Astrocyte (in vitro differentiated cells and primary cell): Measurements from ENCODE around the gene LIPG. TPM values are rescaled to one million over a fixed set of nuclear protein-coding genes. Genes with fewer than 3 reads are reported as not detected.

ENCODE experiments used
- DNase-seq: peaks from one replicate; pipeline ENCODE4 v3.0.0-alpha.2; 2010; ENCODE audit warnings: low read depth
- FAIRE-seq: peaks from 2 replicates; lab custom pipeline; 2011; peaks lifted over from hg19 to GRCh38; lab: Jason Lieb, UNC
- H2AFZ ChIP-seq: 2 replicates; pipeline ENCODE4 v1.6.0; 2012; ENCODE audit warnings: low read depth, low read length, inconsistent platforms
- H3K27ac ChIP-seq: 2 replicates; pipeline ENCODE4 v1.5.1; 2011; ENCODE audit warnings: low read depth, low read length, inconsistent platforms
- H3K27me3 ChIP-seq: 2 replicates; pipeline ENCODE4 v1.6.0; 2011; ENCODE audit warnings: low read length, inconsistent platforms; ENCODE audit not compliant: insufficient read depth
- H3K36me3 ChIP-seq: 2 replicates; pipeline ENCODE4 v1.5.1; 2011; ENCODE audit warnings: low read length, inconsistent platforms; ENCODE audit not compliant: insufficient read depth
- H3K4me1 ChIP-seq: 2 replicates; pipeline ENCODE4 v1.5.1; 2011; ENCODE audit warnings: low read length, inconsistent platforms; ENCODE audit not compliant: insufficient read depth
- H3K4me2 ChIP-seq: 2 replicates; pipeline ENCODE4 v1.6.0; 2012; ENCODE audit warnings: low read length, inconsistent platforms
- H3K4me3 ChIP-seq: 2 replicates; pipeline ENCODE4 v1.5.1; 2011; ENCODE audit warnings: low read depth, mild to moderate bottlenecking, low read length, inconsistent platforms; ENCODE audit not compliant: insufficient read depth
- H3K79me2 ChIP-seq: 2 replicates; pipeline ENCODE4 v1.6.0; 2012; ENCODE audit warnings: mild to moderate bottlenecking, low read length, inconsistent platforms; ENCODE audit not compliant: insufficient read depth
- H3K9ac ChIP-seq: 2 replicates; pipeline ENCODE4 v1.6.0; 2012; ENCODE audit warnings: mild to moderate bottlenecking, low read length, inconsistent platforms
- H3K9me3 ChIP-seq: 2 replicates; pipeline ENCODE4 v1.5.1; 2012; ENCODE audit warnings: low read depth, mild to moderate bottlenecking, low read length, inconsistent platforms; ENCODE audit not compliant: insufficient read depth
- H4K20me1 ChIP-seq: 2 replicates; pipeline ENCODE4 v1.6.0; 2012; ENCODE audit warnings: low read length, inconsistent platforms; ENCODE audit not compliant: insufficient read depth
- H3K27ac Mint-ChIP-seq: one replicate; pipeline ENCODE4 v1.8.0; 2021; ENCODE audit warnings: mild to moderate bottlenecking, mixed read lengths; ENCODE audit not compliant: unreplicated experiment
- H3K27me3 Mint-ChIP-seq: one replicate; pipeline ENCODE4 v1.8.0; 2021; ENCODE audit warnings: low read depth, mixed read lengths; ENCODE audit not compliant: unreplicated experiment
- H3K36me3 Mint-ChIP-seq: one replicate; pipeline ENCODE4 v1.8.0; 2021; ENCODE audit warnings: low read depth, mixed read lengths; ENCODE audit not compliant: unreplicated experiment
- H3K4me1 Mint-ChIP-seq: one replicate; pipeline ENCODE4 v1.8.0; 2021; ENCODE audit warnings: low read depth, mixed read lengths; ENCODE audit not compliant: unreplicated experiment
- H3K4me3 Mint-ChIP-seq: one replicate; pipeline ENCODE4 v1.8.0; 2021; ENCODE audit warnings: mild to moderate bottlenecking, moderate library complexity, mixed read lengths; ENCODE audit not compliant: unreplicated experiment
- H3K9me3 Mint-ChIP-seq: one replicate; pipeline ENCODE4 v1.8.0; 2021; ENCODE audit warnings: mild to moderate bottlenecking, mixed read lengths; ENCODE audit not compliant: unreplicated experiment
- CTCF ChIP-seq: IDR thresholded peaks from 2 replicates; pipeline ENCODE4 v1.5.1; 2011; ENCODE audit warnings: low read depth, mild to moderate bottlenecking, inconsistent platforms, low read length, moderate library complexity; ENCODE audit not compliant: insufficient read depth
- EZH2 ChIP-seq: IDR thresholded peaks from 2 replicates; pipeline ENCODE4 v1.6.1; 2012; ENCODE audit warnings: mild to moderate bottlenecking, low read length, inconsistent platforms; ENCODE audit not compliant: insufficient read depth
- total RNA-seq: library from RNA; stranded (reverse); gene quantifications from 2 replicates; pipeline ENCODE4 v1.2.1, GENCODE V29; 2021

Gene LIPG
- total RNA-seq, 1 donor from 2014 or later: 18.3 TPM

GRCh38 chr18:49625021-49625691 lies 63.3 kb downstream of the LIPG start:
- no peak overlapping the region for H2AFZ ChIP-seq
- peaks cover 2% of the 10 kb centered on the region for H3K9me3 Mint-ChIP-seq
- no peak overlapping the region for H3K27ac ChIP-seq
- H3K36me3 Mint-ChIP-seq: no peaks in the 10 kb centered on the region
- H3K27ac Mint-ChIP-seq: no peak overlapping the region
- H3K4me1 Mint-ChIP-seq: peaks cover 17% of the 10 kb centered on the region
- H3K79me2 ChIP-seq: no peaks in the 10 kb centered on the region
- peaks cover 26% of the 10 kb centered on the region for H3K27me3 ChIP-seq
- H3K9me3 ChIP-seq: no peaks in the 10 kb centered on the region
- no peaks in the 10 kb centered on the region for H4K20me1 ChIP-seq
- no peak overlapping the region for H3K9ac ChIP-seq
- no peak overlapping the region for H3K4me3 Mint-ChIP-seq
- no peak for TF ChIP-seq CTCF
- TF ChIP-seq EZH2: no peak
- FAIRE-seq (no peak), DNase-seq (peak; percentile 67)
- no peak overlapping the region for H3K4me2 ChIP-seq
- no peaks in the 10 kb centered on the region for H3K36me3 ChIP-seq
- H3K4me3 ChIP-seq: no peak overlapping the region
- no peaks in the 10 kb centered on the region for H3K4me1 ChIP-seq
- peaks cover 24% of the 10 kb centered on the region for H3K27me3 Mint-ChIP-seq

- H3K4me3 Mint-ChIP-seq: no peak overlapping the region
- H3K36me3 Mint-ChIP-seq: no peaks in the 10 kb centered on the region
- no peaks in the 10 kb centered on the region for H3K4me1 ChIP-seq
- no peaks in the 10 kb centered on the region for H3K9me3 Mint-ChIP-seq
- DNase-seq (no peak), FAIRE-seq (no peak)
- H3K4me1 Mint-ChIP-seq: peaks cover 14% of the 10 kb centered on the region
- no peaks in the 10 kb centered on the region for H3K9me3 ChIP-seq
- no peaks in the 10 kb centered on the region for H3K79me2 ChIP-seq
- H3K9ac ChIP-seq: no peak overlapping the region
- H3K4me2 ChIP-seq: no peak overlapping the region
- H2AFZ ChIP-seq: no peak overlapping the region
- H3K27ac ChIP-seq: no peak overlapping the region
- no peaks in the 10 kb centered on the region for H4K20me1 ChIP-seq
- H3K27ac Mint-ChIP-seq: no peak overlapping the region
- TF ChIP-seq EZH2 (no peak), CTCF (no peak)
- H3K36me3 ChIP-seq: no peaks in the 10 kb centered on the region
- peaks cover 19% of the 10 kb centered on the region for H3K27me3 ChIP-seq
- no peak overlapping the region for H3K4me3 ChIP-seq
- peaks cover 30% of the 10 kb centered on the region for H3K27me3 Mint-ChIP-seq
Observed at GRCh38 chr18:49626842-49627467, 65.1 kb downstream of the LIPG start.

GRCh38 chr18:49628119-49628518 lies 66.3 kb downstream of the LIPG start:
- FAIRE-seq (no peak), DNase-seq (no peak)
- Histone ChIP-seq H3K4me2 (no peak overlapping the region), H3K36me3 (no peaks in the 10 kb centered on the region), H2AFZ (no peak overlapping the region), H3K79me2 (no peaks in the 10 kb centered on the region), H4K20me1 (no peaks in the 10 kb centered on the region), H3K4me1 (no peaks in the 10 kb centered on the region), H3K27ac (no peak overlapping the region), H3K27me3 (peaks cover 21% of the 10 kb centered on the region), H3K9ac (no peak overlapping the region), H3K4me3 (no peak overlapping the region), H3K9me3 (no peaks in the 10 kb centered on the region)
- Mint-ChIP-seq H3K27me3 (peaks cover 37% of the 10 kb centered on the region), H3K4me3 (no peak overlapping the region), H3K36me3 (peaks cover 2% of the 10 kb centered on the region), H3K4me1 (peaks cover 14% of the 10 kb centered on the region), H3K27ac (peak overlapping the region; percentile 9), H3K9me3 (peaks cover 5% of the 10 kb centered on the region)
- TF ChIP-seq EZH2 (no peak), CTCF (no peak)
